HUES64 (cell line): ENCODE data around the gene PHLDB2.

Experiments
- H3K27ac ChIP-seq: 2 replicates; pipeline ENCODE4 v1.7.0; 2013; ENCODE audit warnings: low read depth, low read length, inconsistent platforms
- H3K27me3 ChIP-seq: 2 replicates; pipeline ENCODE4 v1.6.1; 2013; ENCODE audit warnings: mild to moderate bottlenecking, low read length; ENCODE audit not compliant: insufficient read depth
- H3K36me3 ChIP-seq: 2 replicates; pipeline ENCODE4 v1.6.1; 2013; ENCODE audit warnings: mild to moderate bottlenecking, low read length; ENCODE audit not compliant: insufficient read depth
- H3K4me1 ChIP-seq: 2 replicates; pipeline ENCODE4 v1.6.1; 2013; ENCODE audit warnings: mild to moderate bottlenecking, low read length, moderate library complexity; ENCODE audit not compliant: insufficient read depth
- H3K4me3 ChIP-seq: 2 replicates; pipeline ENCODE4 v1.5.1; 2013; ENCODE audit warnings: mild to moderate bottlenecking, low read length, moderate library complexity
- H3K9ac ChIP-seq: 2 replicates; pipeline ENCODE4 v1.6.1; 2013; ENCODE audit warnings: mild to moderate bottlenecking, low read depth, low read length
- H3K9me3 ChIP-seq: 2 replicates; pipeline ENCODE4 v1.6.1; 2013; ENCODE audit warnings: low read depth, low read length; ENCODE audit not compliant: insufficient read depth
- WGBS: fragments of 150-250, 120-280 bp; methylation state at CpG from one replicate; pipeline ENCODE4 v1.1.7; 2013; ENCODE audit warnings: missing lambda C conversion rate; 5-methylcytosine and 5-hydroxymethylcytosine counted together

PHLDB2 gene

GRCh38 chr3:111823341-111823855 lies 35.7 kb upstream of the PHLDB2 start:
- Histone ChIP-seq H3K9me3 (0 out of 2 replicates have a peak, but pooled peaks cover 5% of the 10 kb centered on the region), H3K9ac (no peak overlapping the region), H3K27me3 (no peaks in the 10 kb centered on the region), H3K4me1 (no peaks in the 10 kb centered on the region), H3K4me3 (no peak overlapping the region), H3K36me3 (no peaks in the 10 kb centered on the region), H3K27ac (no peak overlapping the region)
- 89% methylated on average over 4 of the region's 4 CpGs for WGBS

GRCh38 chr3:111824351-111824750 lies 34.7 kb upstream of the PHLDB2 start:
- H3K27me3 ChIP-seq = no peaks in the 10 kb centered on the region
- 0 out of 2 replicates have a peak, but pooled peaks cover 3% of the 10 kb centered on the region for H3K9me3 ChIP-seq
- WGBS = 94% methylated on average over 4 of the region's 4 CpGs
- H3K27ac ChIP-seq = no peak overlapping the region
- H3K4me1 ChIP-seq = no peaks in the 10 kb centered on the region
- no peaks in the 10 kb centered on the region for H3K36me3 ChIP-seq
- no peak overlapping the region for H3K4me3 ChIP-seq
- no peak overlapping the region for H3K9ac ChIP-seq

GRCh38 chr3:111827871-111828270 lies 31.2 kb upstream of the PHLDB2 start:
- no peak overlapping the region for H3K27ac ChIP-seq
- no peaks in the 10 kb centered on the region for H3K36me3 ChIP-seq
- H3K27me3 ChIP-seq = no peaks in the 10 kb centered on the region
- H3K4me1 ChIP-seq = no peaks in the 10 kb centered on the region
- no peaks in the 10 kb centered on the region for H3K9me3 ChIP-seq
- no peak overlapping the region for H3K4me3 ChIP-seq
- no peak overlapping the region for H3K9ac ChIP-seq
- WGBS = 96% methylated on average over 1 of the region's 1 CpG

- no peaks in the 10 kb centered on the region for H3K36me3 ChIP-seq
- no peak overlapping the region for H3K4me3 ChIP-seq
- H3K27me3 ChIP-seq = no peaks in the 10 kb centered on the region
- WGBS = 94% methylated on average over 6 of the region's 6 CpGs
- H3K4me1 ChIP-seq = no peaks in the 10 kb centered on the region
- no peak overlapping the region for H3K27ac ChIP-seq
- no peak overlapping the region for H3K9ac ChIP-seq
- H3K9me3 ChIP-seq = no peaks in the 10 kb centered on the region
Observed at GRCh38 chr3:111828530-111828929, 30.5 kb upstream of the PHLDB2 start.

- no CpG with 5 or more reads among the region's 1 CpG for whole genome bisulfite sequencing
- Histone ChIP-seq H3K9me3 (no peaks in the 10 kb centered on the region), H3K4me1 (no peaks in the 10 kb centered on the region), H3K4me3 (no peak overlapping the region), H3K36me3 (no peaks in the 10 kb centered on the region), H3K27me3 (no peaks in the 10 kb centered on the region), H3K9ac (no peak overlapping the region), H3K27ac (no peak overlapping the region)
Observed at GRCh38 chr3:111829023-111829422, 30.0 kb upstream of the PHLDB2 start.

- H3K4me1 ChIP-seq = no peaks in the 10 kb centered on the region
- no peak overlapping the region for H3K4me3 ChIP-seq
- no peaks in the 10 kb centered on the region for H3K36me3 ChIP-seq
- no peaks in the 10 kb centered on the region for H3K9me3 ChIP-seq
- peaks cover 20% of the 10 kb centered on the region for H3K27me3 ChIP-seq
- no peak overlapping the region for H3K27ac ChIP-seq
- no peak overlapping the region for H3K9ac ChIP-seq
Observed at GRCh38 chr3:111831840-111832239, 27.2 kb upstream of the PHLDB2 start.

GRCh38 chr3:111837112-111837511 lies 22.0 kb upstream of the PHLDB2 start:
- no peak overlapping the region for H3K9ac ChIP-seq
- no peak overlapping the region for H3K4me3 ChIP-seq
- WGBS = 90% methylated on average over 2 of the region's 3 CpGs
- no peaks in the 10 kb centered on the region for H3K4me1 ChIP-seq
- H3K27ac ChIP-seq = no peak overlapping the region
- H3K9me3 ChIP-seq = no peaks in the 10 kb centered on the region
- no peaks in the 10 kb centered on the region for H3K36me3 ChIP-seq
- H3K27me3 ChIP-seq = peaks cover 31% of the 10 kb centered on the region

GRCh38 chr3:111838133-111838532 lies 20.9 kb upstream of the PHLDB2 start:
- no peak overlapping the region for H3K27ac ChIP-seq
- H3K9me3 ChIP-seq = no peaks in the 10 kb centered on the region
- no peak overlapping the region for H3K9ac ChIP-seq
- H3K4me1 ChIP-seq = no peaks in the 10 kb centered on the region
- WGBS = 80% methylated on average over 5 of the region's 5 CpGs
- no peak overlapping the region for H3K4me3 ChIP-seq
- peaks cover 31% of the 10 kb centered on the region for H3K27me3 ChIP-seq
- no peaks in the 10 kb centered on the region for H3K36me3 ChIP-seq

GRCh38 chr3:111846039-111846438 lies 13.0 kb upstream of the PHLDB2 start:
- Histone ChIP-seq H3K36me3 (no peaks in the 10 kb centered on the region), H3K27ac (no peak overlapping the region), H3K4me3 (no peak overlapping the region), H3K27me3 (no peaks in the 10 kb centered on the region), H3K4me1 (peaks cover 5% of the 10 kb centered on the region; the same call in 1 of the 2 replicates), H3K9ac (no peak overlapping the region), H3K9me3 (no peaks in the 10 kb centered on the region)
- no CpG with 5 or more reads among the region's 1 CpG for WGBS

- Histone ChIP-seq H3K9ac (no peak overlapping the region), H3K27ac (no peak overlapping the region), H3K9me3 (no peaks in the 10 kb centered on the region), H3K36me3 (no peaks in the 10 kb centered on the region), H3K27me3 (no peaks in the 10 kb centered on the region), H3K4me1 (peaks cover 7% of the 10 kb centered on the region; the same call in 1 of the 2 replicates), H3K4me3 (no peak overlapping the region)
- whole genome bisulfite sequencing = 98% methylated on average over 2 of the region's 2 CpGs
Observed at GRCh38 chr3:111846717-111847116, 12.3 kb upstream of the PHLDB2 start.

- Histone ChIP-seq H3K27ac (no peak overlapping the region), H3K4me1 (peaks cover 17% of the 10 kb centered on the region), H3K9me3 (no peaks in the 10 kb centered on the region), H3K4me3 (no peak overlapping the region), H3K9ac (no peak overlapping the region), H3K36me3 (no peaks in the 10 kb centered on the region), H3K27me3 (no peaks in the 10 kb centered on the region)
- WGBS = 100% methylated on average over 1 of the region's 1 CpG
Observed at GRCh38 chr3:111848283-111848682, 10.8 kb upstream of the PHLDB2 start.

GRCh38 chr3:111848778-111849177 lies 10.3 kb upstream of the PHLDB2 start:
- H3K36me3 ChIP-seq = no peaks in the 10 kb centered on the region
- 0% methylated on average over 1 of the region's 2 CpGs for WGBS
- H3K27ac ChIP-seq = no peak overlapping the region
- H3K4me1 ChIP-seq = peaks cover 17% of the 10 kb centered on the region
- no peaks in the 10 kb centered on the region for H3K27me3 ChIP-seq
- H3K9me3 ChIP-seq = no peaks in the 10 kb centered on the region
- no peak overlapping the region for H3K4me3 ChIP-seq
- no peak overlapping the region for H3K9ac ChIP-seq
